GM21447 (cell line): ENCODE data around the gene STOML1.

Experiments used
- ATAC-seq: cut with Tn5 transposase; IDR thresholded peaks from one replicate; pipeline ENCODE4 v1.9.1; 2021; ENCODE audit not compliant: unreplicated experiment

STOML1 gene

GRCh38 chr15:73934281-73934680 lies 57.8 kb downstream of the STOML1 start:
- ATAC-seq: no peak

GRCh38 chr15:73932381-73933191 lies 59.5 kb downstream of the STOML1 start:
- ATAC-seq: no peak

- ATAC-seq: no peak
These were observed 60.7 kb downstream of the STOML1 start for GRCh38 chr15:73931441-73931840.

GRCh38 chr15:73930790-73931281 lies 61.3 kb downstream of the STOML1 start:
- no peak for ATAC-seq

- ATAC-seq: no peak
These were observed 61.7 kb downstream of the STOML1 start for GRCh38 chr15:73930371-73930770.

GRCh38 chr15:73928971-73929627 lies 63.0 kb downstream of the STOML1 start:
- no peak for ATAC-seq
